ENCODE results near the gene ADH1B. TPM values are rescaled to one million over a fixed set of nuclear protein-coding genes. Genes with fewer than 3 reads are reported as not detected.
"Not testable (repeated sequence)": the region's sequence is repeated elsewhere in the genome, so short reads cannot be mapped to it uniquely, and the experiment has no call there.

The ADH1B gene
- total RNA-seq, 1 donor from 2014 or later = 6.1 TPM

DNA sequence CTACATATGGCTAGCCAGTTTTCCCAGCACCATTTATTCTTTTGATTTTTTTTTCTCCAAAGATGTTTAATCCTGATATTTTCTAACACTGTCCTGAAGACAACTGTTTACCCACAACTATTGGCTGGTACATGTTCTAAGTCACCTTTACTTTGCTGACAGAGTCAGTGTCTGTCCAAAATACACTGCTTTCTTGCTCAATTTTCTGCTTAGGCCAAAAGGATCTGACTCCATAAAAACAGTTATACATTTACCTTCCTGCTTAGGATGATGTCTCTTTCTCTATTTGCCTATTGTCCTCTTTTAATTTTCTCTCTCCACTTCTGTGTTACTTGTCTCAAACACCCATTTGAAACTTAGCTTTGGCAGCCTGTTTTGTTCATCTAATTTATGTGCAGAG lies 28.1 kb upstream of the ADH1B start:
- no peak for DNase-seq (ENCODE audit: extremely low spot score, unreplicated experiment)
- Mint-ChIP-seq H3K27ac (no peak overlapping the region), H3K4me3 (no peak overlapping the region), H3K9me3 (no peaks in the 10 kb centered on the region), H3K4me1 (ENCODE audit: unreplicated experiment) (peaks cover 8% of the 10 kb centered on the region), H3K27me3 (no peaks in the 10 kb centered on the region), H3K36me3 (no peaks in the 10 kb centered on the region)
- TF ChIP-seq, protein P1, sequence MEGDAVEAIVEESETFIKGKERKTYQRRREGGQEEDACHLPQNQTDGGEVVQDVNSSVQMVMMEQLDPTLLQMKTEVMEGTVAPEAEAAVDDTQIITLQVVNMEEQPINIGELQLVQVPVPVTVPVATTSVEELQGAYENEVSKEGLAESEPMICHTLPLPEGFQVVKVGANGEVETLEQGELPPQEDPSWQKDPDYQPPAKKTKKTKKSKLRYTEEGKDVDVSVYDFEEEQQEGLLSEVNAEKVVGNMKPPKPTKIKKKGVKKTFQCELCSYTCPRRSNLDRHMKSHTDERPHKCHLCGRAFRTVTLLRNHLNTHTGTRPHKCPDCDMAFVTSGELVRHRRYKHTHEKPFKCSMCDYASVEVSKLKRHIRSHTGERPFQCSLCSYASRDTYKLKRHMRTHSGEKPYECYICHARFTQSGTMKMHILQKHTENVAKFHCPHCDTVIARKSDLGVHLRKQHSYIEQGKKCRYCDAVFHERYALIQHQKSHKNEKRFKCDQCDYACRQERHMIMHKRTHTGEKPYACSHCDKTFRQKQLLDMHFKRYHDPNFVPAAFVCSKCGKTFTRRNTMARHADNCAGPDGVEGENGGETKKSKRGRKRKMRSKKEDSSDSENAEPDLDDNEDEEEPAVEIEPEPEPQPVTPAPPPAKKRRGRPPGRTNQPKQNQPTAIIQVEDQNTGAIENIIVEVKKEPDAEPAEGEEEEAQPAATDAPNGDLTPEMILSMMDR (conservative IDR thresholded peaks at IDR 0.05) = no peak

GRCh38 chr4:99342624-99343023 lies 21.4 kb upstream of the ADH1B start:
- not testable (repeated sequence) for H3K27me3 Mint-ChIP-seq; H3K9me3 Mint-ChIP-seq; DNase-seq (ENCODE audit: extremely low spot score, unreplicated experiment); H3K27ac Mint-ChIP-seq; H3K4me3 Mint-ChIP-seq; H3K36me3 Mint-ChIP-seq; H3K4me1 Mint-ChIP-seq (ENCODE audit: unreplicated experiment)

GRCh38 chr4:99341426-99341825 lies 20.2 kb upstream of the ADH1B start:
- TF ChIP-seq, protein P1 (conservative IDR thresholded peaks at IDR 0.05) = no peak
- no peaks in the 10 kb centered on the region for H3K9me3 Mint-ChIP-seq
- no peaks in the 10 kb centered on the region for H3K4me1 Mint-ChIP-seq (ENCODE audit: unreplicated experiment)

DNA sequence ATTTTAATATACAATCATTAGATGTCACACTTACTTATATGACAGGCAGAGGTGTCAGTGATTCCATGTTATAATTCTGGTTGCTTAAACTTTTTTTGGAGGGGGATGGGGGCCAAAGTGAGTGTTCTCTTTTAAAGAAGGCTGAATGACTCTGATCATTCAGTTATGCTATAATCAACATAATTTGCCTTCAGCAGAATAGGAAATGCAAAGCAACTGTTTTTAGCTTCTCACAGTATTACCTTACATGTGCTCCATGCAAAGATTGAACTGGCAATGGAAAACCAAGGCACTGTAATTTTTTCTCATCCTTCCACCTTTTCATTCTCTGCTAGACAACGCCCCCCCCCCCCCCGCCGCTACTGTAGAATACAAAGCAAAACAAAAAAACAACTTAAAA lies 18.0 kb upstream of the ADH1B start:
- no peaks in the 10 kb centered on the region for H3K4me1 Mint-ChIP-seq (ENCODE audit: unreplicated experiment)
- peaks cover 6% of the 10 kb centered on the region for H3K27me3 Mint-ChIP-seq
- DNase-seq (ENCODE audit: extremely low spot score, unreplicated experiment) = no peak
- H3K36me3 Mint-ChIP-seq = no peaks in the 10 kb centered on the region
- no peak overlapping the region for H3K4me3 Mint-ChIP-seq
- H3K27ac Mint-ChIP-seq = no peak overlapping the region
- TF ChIP-seq, protein P1 (conservative IDR thresholded peaks at IDR 0.05) = no peak
- no peaks in the 10 kb centered on the region for H3K9me3 Mint-ChIP-seq

More at GRCh38 chr4:99341426-99341825, 20.2 kb upstream of the ADH1B start:
- H3K36me3 Mint-ChIP-seq = no peaks in the 10 kb centered on the region
- no peak for DNase-seq (ENCODE audit: extremely low spot score, unreplicated experiment)
- H3K4me3 Mint-ChIP-seq = no peak overlapping the region
- no peak overlapping the region for H3K27ac Mint-ChIP-seq
- H3K27me3 Mint-ChIP-seq = peaks cover 2% of the 10 kb centered on the region

DNA sequence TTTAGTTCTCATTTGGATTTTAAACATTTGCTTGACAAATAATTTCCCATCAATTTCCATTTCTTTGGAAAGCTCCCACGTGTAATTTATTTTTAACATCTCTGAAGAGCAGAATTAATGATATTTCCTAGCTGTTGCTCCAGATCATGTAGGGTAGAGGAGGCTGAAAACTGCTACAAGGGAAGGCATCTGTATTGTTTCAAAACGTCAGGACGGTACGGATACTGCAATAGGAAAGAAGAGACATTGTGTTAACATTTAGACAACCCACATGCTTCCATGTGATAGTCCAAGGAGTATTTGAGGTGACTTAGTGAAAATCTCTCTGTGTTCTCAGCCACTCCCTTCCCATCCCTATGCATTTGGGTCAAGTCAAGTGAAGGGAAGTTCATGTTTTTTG lies 15.4 kb upstream of the ADH1B start:
- H3K4me3 Mint-ChIP-seq = no peak overlapping the region
- H3K4me1 Mint-ChIP-seq (ENCODE audit: unreplicated experiment) = no peaks in the 10 kb centered on the region
- H3K36me3 Mint-ChIP-seq = no peaks in the 10 kb centered on the region
- no peak for DNase-seq (ENCODE audit: extremely low spot score, unreplicated experiment)
- peaks cover 4% of the 10 kb centered on the region for H3K9me3 Mint-ChIP-seq
- no peak overlapping the region for H3K27ac Mint-ChIP-seq
- TF ChIP-seq, protein P1 (conservative IDR thresholded peaks at IDR 0.05) = no peak
- H3K27me3 Mint-ChIP-seq = peaks cover 6% of the 10 kb centered on the region

DNA sequence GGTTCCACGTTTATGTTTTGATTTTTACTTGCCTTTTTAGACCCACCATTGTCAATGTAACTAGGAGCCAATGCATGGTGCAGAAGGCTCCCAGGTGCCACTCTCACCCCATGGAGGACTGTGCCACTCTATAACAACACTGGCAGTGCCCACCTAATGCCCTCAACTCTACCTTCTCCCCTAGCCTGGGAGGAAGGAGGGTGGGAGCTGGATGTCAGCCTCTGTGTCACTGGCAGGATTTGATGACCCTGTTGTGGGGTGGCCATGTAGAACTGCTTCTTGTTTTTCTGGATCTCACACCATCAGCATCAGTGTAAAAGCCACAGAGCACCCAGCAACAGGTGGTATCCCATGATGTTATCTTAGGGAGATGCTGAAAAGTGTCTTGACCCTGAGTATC lies 13.7 kb upstream of the ADH1B start:
- Mint-ChIP-seq H3K4me1 (ENCODE audit: unreplicated experiment) (no peaks in the 10 kb centered on the region), H3K36me3 (no peaks in the 10 kb centered on the region), H3K9me3 (peaks cover 4% of the 10 kb centered on the region), H3K4me3 (no peak overlapping the region), H3K27ac (no peak overlapping the region), H3K27me3 (peaks cover 6% of the 10 kb centered on the region)
- DNase-seq (ENCODE audit: extremely low spot score, unreplicated experiment) = no peak
- TF ChIP-seq, protein P1 (conservative IDR thresholded peaks at IDR 0.05) = no peak

Data from type B pancreatic cell (in vitro differentiated cells).